CD4-positive, alpha-beta memory T cell (primary cell): ENCODE data around the gene ETV6. TPM values are rescaled to one million over a fixed set of nuclear protein-coding genes. Genes with fewer than 3 reads are reported as not detected.

ENCODE experiments used
- CTCF ChIA-PET: fragments of 350-600 bp; sonication (Branson Sonifier 250); formaldehyde crosslinking; loops from one replicate; lab custom pipeline; 2021; ENCODE audit warnings: inconsistent platforms; ENCODE audit not compliant: partially characterized antibody; lab: Charles Lee
- POLR2A ChIA-PET: fragments of 350-600 bp; sonication (Branson Sonifier 250); formaldehyde crosslinking; loops from one replicate; lab custom pipeline; 2021; ENCODE audit not compliant: partially characterized antibody; lab: Charles Lee
- DNase-seq, 5 donors: peaks; one replicate each; pipeline versions ENCODE4 v3.0.0 to v3.0.0-alpha.2; 2020 to 2022; ENCODE audit warnings: mixed read lengths in 1 of 5
- H3K27ac ChIP-seq: one replicate; pipeline ENCODE4 v1.7.0; 2013; ENCODE audit warnings: low read depth, low read length
- H3K27me3 ChIP-seq: 2 replicates; pipeline ENCODE4 v1.7.0; 2013; ENCODE audit warnings: mild to moderate bottlenecking, low read length, moderate library complexity; ENCODE audit not compliant: insufficient read depth
- H3K36me3 ChIP-seq: 2 replicates; pipeline ENCODE4 v1.7.0; 2013; ENCODE audit warnings: mild to moderate bottlenecking, low read length, moderate library complexity; ENCODE audit not compliant: insufficient read depth
- H3K4me1 ChIP-seq: 2 replicates; pipeline ENCODE4 v1.7.0; 2013; ENCODE audit warnings: mild to moderate bottlenecking, low read length, moderate library complexity; ENCODE audit not compliant: insufficient read depth
- H3K4me3 ChIP-seq, 2 donors: one replicate each; pipeline ENCODE4 v1.7.0; 2013; ENCODE audit warnings: low read length in 2 of 2, mild to moderate bottlenecking in 1 of 2
- H3K9me3 ChIP-seq, 2 donors: one replicate each; pipeline ENCODE4 v1.7.0; 2013; ENCODE audit warnings: low read length in 2 of 2, control low read depth in 1 of 2; ENCODE audit not compliant: control insufficient read depth in 1 of 2
- H3K27ac Mint-ChIP-seq, 7 donors: one replicate each; pipeline ENCODE4 v1.8.0; 2020 to 2021; ENCODE audit warnings: mixed read lengths in 7 of 7, mild to moderate bottlenecking in 6 of 7, inconsistent platforms in 3 of 7, moderate library complexity in 3 of 7
- H3K27me3 Mint-ChIP-seq, 2 donors: one replicate each; pipeline ENCODE4 v1.8.0; 2020 to 2021; ENCODE audit warnings: mixed read lengths in 2 of 2
- H3K36me3 Mint-ChIP-seq, 2 donors: one replicate each; pipeline ENCODE4 v1.8.0; 2020 to 2021; ENCODE audit warnings: mixed read lengths in 2 of 2, inconsistent platforms in 1 of 2, mild to moderate bottlenecking in 1 of 2
- H3K4me1 Mint-ChIP-seq, 4 donors: one replicate each; pipeline ENCODE4 v1.8.0; 2020 to 2021; ENCODE audit warnings: mixed read lengths in 4 of 4, mild to moderate bottlenecking in 1 of 4
- H3K4me3 Mint-ChIP-seq, 8 donors: one replicate each; pipeline ENCODE4 v1.8.0; 2020 to 2021; ENCODE audit warnings: mixed read lengths in 8 of 8, mild to moderate bottlenecking in 7 of 8, moderate library complexity in 6 of 8, inconsistent platforms in 3 of 8
- H3K9me3 Mint-ChIP-seq, 8 donors: one replicate each; pipeline ENCODE4 v1.8.0; 2020 to 2021; ENCODE audit warnings: mixed read lengths in 8 of 8, mild to moderate bottlenecking in 5 of 8, inconsistent platforms in 3 of 8, moderate library complexity in 1 of 8
- intact Hi-C: fragments of 100-400 bp; cut with micrococcal nuclease; formaldehyde crosslinking; loops from one replicate; pipeline ENCODE4 v1.15.1; 2023
- polyA plus RNA-seq, 2 donors: library from polyadenylated mRNA; unstranded; fragments of 300-500 nt; fragmentation: Illumina TruSeq; gene quantifications; one replicate each; pipeline ENCODE4 v1.2.3, GENCODE V29; 2021
- total RNA-seq, 2 experiments: library from RNA; stranded (reverse); gene quantifications; one replicate each; pipeline ENCODE4 v1.2.3, GENCODE V29; 2021

Gene ETV6
- total and polyA plus RNA-seq, 4 experiments from 2014 or later, result 3.3 to 43.9 (median 25.7) TPM

GRCh38 chr12:11711651-11712327 lies 62.3 kb downstream of the ETV6 start:
- Histone ChIP-seq H3K27ac (no peak overlapping the region), H3K9me3 (no peaks in the 10 kb centered on the region), H3K36me3 (no peaks in the 10 kb centered on the region), H3K4me1 (peaks cover 6% of the 10 kb centered on the region), H3K4me3 (no peak overlapping the region), H3K27me3 (no peaks in the 10 kb centered on the region)
- H3K27ac Mint-ChIP-seq, result peak overlapping the region in 1 of 7 donors; percentile 43
- no peak for DNase-seq
- ChIA-PET POLR2A (no interaction called here), CTCF (no interaction called here)
- no peaks in the 10 kb centered on the region for H3K9me3 Mint-ChIP-seq
- no peak overlapping the region for H3K4me3 Mint-ChIP-seq
- H3K4me1 Mint-ChIP-seq, result peaks cover 42 to 83% (median 54%) of the 10 kb centered on the region in 4 donors
- no peaks in the 10 kb centered on the region for H3K27me3 Mint-ChIP-seq
- H3K36me3 Mint-ChIP-seq, result peaks cover 22 to 36% of the 10 kb centered on the region in 2 donors
- intact Hi-C loops, result no loop called here

GRCh38 chr12:11712491-11712890 lies 63.0 kb downstream of the ETV6 start:
- Mint-ChIP-seq H3K27me3 (no peaks in the 10 kb centered on the region), H3K27ac (peak overlapping the region in 1 of 7 donors; percentile 37), H3K36me3 (peaks cover 25 to 36% of the 10 kb centered on the region in 2 donors), H3K9me3 (no peaks in the 10 kb centered on the region), H3K4me3 (no peak overlapping the region), H3K4me1 (peaks cover 40 to 83% (median 57%) of the 10 kb centered on the region in 4 donors)
- ChIA-PET POLR2A (no interaction called here), CTCF (no interaction called here)
- DNase-seq, result no peak
- H3K36me3 ChIP-seq, result no peaks in the 10 kb centered on the region
- H3K27ac ChIP-seq, result no peak overlapping the region
- H3K27me3 ChIP-seq, result no peaks in the 10 kb centered on the region
- no peaks in the 10 kb centered on the region for H3K9me3 ChIP-seq
- intact Hi-C loops, result no loop called here
- H3K4me3 ChIP-seq, result no peak overlapping the region
- H3K4me1 ChIP-seq, result peaks cover 6% of the 10 kb centered on the region

GRCh38 chr12:11713202-11713601 lies 63.7 kb downstream of the ETV6 start:
- no peak overlapping the region for H3K27ac ChIP-seq
- no peaks in the 10 kb centered on the region for H3K27me3 Mint-ChIP-seq
- no peaks in the 10 kb centered on the region for H3K9me3 ChIP-seq
- H3K4me3 Mint-ChIP-seq, result no peak overlapping the region
- peaks cover 27 to 36% of the 10 kb centered on the region in 2 donors for H3K36me3 Mint-ChIP-seq
- no peaks in the 10 kb centered on the region for H3K27me3 ChIP-seq
- H3K27ac Mint-ChIP-seq, result peak overlapping the region in 2 of 7 donors; percentile 23 to 38
- POLR2A ChIA-PET, result no interaction called here
- no peaks in the 10 kb centered on the region for H3K36me3 ChIP-seq
- no peaks in the 10 kb centered on the region for H3K9me3 Mint-ChIP-seq
- no peak for DNase-seq
- CTCF ChIA-PET, result no interaction called here
- no peak overlapping the region for H3K4me3 ChIP-seq
- intact Hi-C loops, result no loop called here
- H3K4me1 Mint-ChIP-seq, result peaks cover 38 to 82% (median 57%) of the 10 kb centered on the region in 4 donors
- H3K4me1 ChIP-seq, result peaks cover 6% of the 10 kb centered on the region

GRCh38 chr12:11714626-11715025 lies 65.2 kb downstream of the ETV6 start:
- peak overlapping the region in 2 of 7 donors; percentile 18 to 36 for H3K27ac Mint-ChIP-seq
- DNase-seq, result no peak
- no peaks in the 10 kb centered on the region for H3K9me3 Mint-ChIP-seq
- POLR2A ChIA-PET, result no interaction called here
- H3K36me3 ChIP-seq, result no peaks in the 10 kb centered on the region
- H3K27ac ChIP-seq, result no peak overlapping the region
- H3K9me3 ChIP-seq, result no peaks in the 10 kb centered on the region
- no peaks in the 10 kb centered on the region for H3K27me3 ChIP-seq
- no peak overlapping the region for H3K4me3 ChIP-seq
- H3K4me1 Mint-ChIP-seq, result peaks cover 41 to 81% (median 56%) of the 10 kb centered on the region in 4 donors
- intact Hi-C loops, result no loop called here
- H3K27me3 Mint-ChIP-seq, result no peaks in the 10 kb centered on the region
- peaks cover 17% of the 10 kb centered on the region for H3K4me1 ChIP-seq
- CTCF ChIA-PET, result no interaction called here
- peaks cover 32 to 36% of the 10 kb centered on the region in 2 donors for H3K36me3 Mint-ChIP-seq
- no peak overlapping the region for H3K4me3 Mint-ChIP-seq

GRCh38 chr12:11715621-11716020 lies 66.1 kb downstream of the ETV6 start:
- H3K9me3 ChIP-seq, result no peaks in the 10 kb centered on the region
- no peaks in the 10 kb centered on the region for H3K36me3 ChIP-seq
- peaks cover 36% of the 10 kb centered on the region in 2 donors for H3K36me3 Mint-ChIP-seq

GRCh38 chr12:11716794-11717518 lies 67.5 kb downstream of the ETV6 start:
- Mint-ChIP-seq H3K4me1 (peaks cover 44 to 81% (median 61%) of the 10 kb centered on the region in 4 donors), H3K9me3 (no peaks in the 10 kb centered on the region), H3K27ac (peak overlapping the region in 4 of 7 donors; percentile 2 to 80 (median 65)), H3K36me3 (peaks cover 33 to 36% of the 10 kb centered on the region in 2 donors), H3K4me3 (no peak overlapping the region), H3K27me3 (no peaks in the 10 kb centered on the region)
- DNase-seq, result no peak
- no peaks in the 10 kb centered on the region for H3K9me3 ChIP-seq
- ChIA-PET POLR2A (interaction anchor here (1.0 kb wide), 1 partner anchor 9 kb away, joined by 4 read pairs; no protein-coding TSS in a partner anchor), CTCF (interaction anchor here (1.1 kb wide), 1 partner anchor 17 kb away, joined by 5 read pairs; no protein-coding TSS in a partner anchor)
- no peak overlapping the region for H3K27ac ChIP-seq
- H3K27me3 ChIP-seq, result no peaks in the 10 kb centered on the region
- intact Hi-C loops, result no loop called here
- peaks cover 25% of the 10 kb centered on the region for H3K4me1 ChIP-seq
- H3K36me3 ChIP-seq, result no peaks in the 10 kb centered on the region
- no peak overlapping the region for H3K4me3 ChIP-seq

More at GRCh38 chr12:11715621-11716020, 66.1 kb downstream of the ETV6 start:
- no peak overlapping the region for H3K4me3 Mint-ChIP-seq
- H3K27ac ChIP-seq, result no peak overlapping the region
- no peak for DNase-seq
- H3K4me1 ChIP-seq, result peaks cover 20% of the 10 kb centered on the region
- no peaks in the 10 kb centered on the region for H3K27me3 ChIP-seq
- H3K27ac Mint-ChIP-seq, result peak overlapping the region in 1 of 7 donors; percentile 3
- ChIA-PET POLR2A (no interaction called here), CTCF (interaction anchor here (0.7 kb wide), 2 partner anchors 314 to 619 kb away, joined by 4 to 5 read pairs; no protein-coding TSS in a partner anchor)
- H3K27me3 Mint-ChIP-seq, result no peaks in the 10 kb centered on the region
- no peak overlapping the region for H3K4me3 ChIP-seq
- intact Hi-C loops, result no loop called here
- peaks cover 42 to 81% (median 57%) of the 10 kb centered on the region in 4 donors for H3K4me1 Mint-ChIP-seq
- no peaks in the 10 kb centered on the region for H3K9me3 Mint-ChIP-seq

- no peak for DNase-seq
- Histone ChIP-seq H3K27me3 (no peaks in the 10 kb centered on the region), H3K36me3 (no peaks in the 10 kb centered on the region), H3K4me3 (no peak overlapping the region), H3K27ac (no peak overlapping the region), H3K4me1 (peaks cover 25% of the 10 kb centered on the region), H3K9me3 (no peaks in the 10 kb centered on the region)
- peaks cover 33 to 35% of the 10 kb centered on the region in 2 donors for H3K36me3 Mint-ChIP-seq
- intact Hi-C loops, result no loop called here
- H3K4me3 Mint-ChIP-seq, result no peak overlapping the region
- H3K4me1 Mint-ChIP-seq, result peaks cover 47 to 83% (median 61%) of the 10 kb centered on the region in 4 donors
- H3K9me3 Mint-ChIP-seq, result no peaks in the 10 kb centered on the region
- CTCF ChIA-PET, result interaction anchor here (0.9 to 1.1 kb wide), 2 partner anchors 10 to 17 kb away, joined by 3 to 5 read pairs; no protein-coding TSS in a partner anchor
- peak overlapping the region in 2 of 7 donors; percentile 61 to 82 for H3K27ac Mint-ChIP-seq
- POLR2A ChIA-PET, result no interaction called here
- H3K27me3 Mint-ChIP-seq, result no peaks in the 10 kb centered on the region
Measured at GRCh38 chr12:11717519-11717961, 68.1 kb downstream of the ETV6 start.
